Measurements from ENCODE around the gene VOPP1.
A peak's percentile ranks its signal among the peaks of the same experiment; 100 is the strongest.
"Not testable (repeated sequence)": the region's sequence is repeated elsewhere in the genome, so short reads cannot be mapped to it uniquely, and the experiment has no call there.

The VOPP1 gene, protein sequence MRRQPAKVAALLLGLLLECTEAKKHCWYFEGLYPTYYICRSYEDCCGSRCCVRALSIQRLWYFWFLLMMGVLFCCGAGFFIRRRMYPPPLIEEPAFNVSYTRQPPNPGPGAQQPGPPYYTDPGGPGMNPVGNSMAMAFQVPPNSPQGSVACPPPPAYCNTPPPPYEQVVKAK

DNA sequence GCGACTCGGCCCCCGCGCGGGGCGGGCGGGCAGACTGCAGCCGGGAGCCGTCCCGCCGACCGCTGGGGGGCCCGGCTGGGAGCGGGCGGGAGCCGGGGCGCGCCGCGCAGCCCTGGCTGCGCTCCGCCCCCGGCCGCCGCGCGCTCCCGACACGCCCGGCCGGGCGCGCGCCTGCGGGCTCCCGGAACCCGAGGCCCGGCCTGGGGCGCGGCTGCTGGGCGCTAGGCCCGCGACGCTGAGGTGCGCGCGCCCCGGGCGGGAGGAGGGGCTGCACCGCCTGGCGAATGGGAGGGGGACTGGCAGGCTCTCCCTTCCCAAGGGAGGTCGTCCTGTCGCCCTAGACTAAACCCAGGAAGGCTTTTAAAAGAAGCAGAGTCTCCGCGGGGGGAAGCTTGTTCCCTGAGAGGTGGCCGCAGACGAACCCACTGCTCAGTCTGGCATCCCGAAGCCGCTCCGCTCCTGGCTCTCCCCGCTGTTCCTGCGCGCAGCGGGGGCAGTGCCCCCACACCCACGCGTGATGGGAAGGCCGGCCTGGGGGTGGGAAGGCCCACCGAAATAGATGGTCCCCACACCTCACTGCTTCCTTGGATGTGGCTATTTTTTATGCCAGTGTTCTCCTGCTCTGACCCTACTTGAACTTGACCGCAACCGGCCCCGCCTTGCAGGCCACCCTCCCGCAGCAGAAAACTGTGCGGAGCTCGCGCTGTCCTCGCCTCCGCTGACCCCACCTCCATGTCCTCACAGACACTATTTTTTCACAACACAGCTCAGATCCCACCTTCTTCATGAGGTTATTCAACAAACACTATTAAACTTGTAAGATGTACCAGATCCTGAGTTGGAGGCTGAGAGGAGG, at the start of gene VOPP1:
VOPP1 (minus strand) TSS at position 125 of the 856 bp plus-strand sequence. CDS start 178 bp downstream, outside the sequence.
- DNase-seq (ENCODE audit: low read depth, low spot score) = peak; percentile 12

DNA sequence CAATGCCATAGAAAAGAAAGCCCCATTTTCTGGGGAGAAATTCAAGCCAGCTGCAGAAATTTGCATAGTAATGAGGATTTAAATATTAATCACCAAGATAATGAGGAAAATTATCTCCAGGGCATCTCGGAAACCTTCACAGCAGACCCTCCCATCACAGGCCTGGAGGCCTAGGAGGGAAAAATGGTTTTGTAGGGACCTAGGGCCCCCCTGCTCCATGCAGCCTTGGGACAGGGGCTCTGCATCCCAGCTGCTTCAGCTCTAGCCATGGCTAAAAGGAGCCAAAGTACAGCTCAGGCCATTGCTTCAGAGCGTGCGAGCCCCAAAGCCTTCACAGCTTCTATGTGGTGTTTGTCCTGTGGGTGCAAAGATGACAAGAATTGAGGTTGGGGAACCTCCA, 46.6 kb upstream of the VOPP1 start:
- no peak for DNase-seq (ENCODE audit: low read depth, low spot score)

- DNase-seq (ENCODE audit: low read depth, low spot score) = not testable (repeated sequence)
Measured at GRCh38 chr7:55614365-55615064, 42.2 kb upstream of the VOPP1 start.

DNA sequence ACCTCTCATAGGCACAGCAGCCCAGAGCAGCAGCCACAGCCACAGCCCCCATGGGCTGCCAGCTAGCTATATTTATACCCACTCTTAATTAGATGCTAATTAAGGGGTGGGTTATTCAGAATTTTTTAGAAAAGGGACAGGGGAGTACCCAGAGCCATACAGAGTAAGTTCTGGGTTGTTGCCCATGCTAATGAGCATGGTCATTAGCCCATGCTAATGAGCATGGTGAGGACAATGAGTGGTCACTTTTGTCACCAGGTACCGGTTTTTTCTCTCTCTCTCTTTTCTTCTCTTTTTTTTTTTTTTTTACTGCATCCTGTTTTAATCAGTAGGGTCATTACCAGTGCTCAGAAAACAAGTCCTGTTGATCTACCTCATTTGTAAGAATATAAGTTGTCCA, 37.4 kb upstream of the VOPP1 start:
- DNase-seq (ENCODE audit: low read depth, low spot score) = not testable (repeated sequence)

GRCh38 chr7:55605661-55606060, 33.4 kb upstream of the VOPP1 start:
- DNase-seq (ENCODE audit: low read depth, low spot score) = not testable (repeated sequence)

DNA sequence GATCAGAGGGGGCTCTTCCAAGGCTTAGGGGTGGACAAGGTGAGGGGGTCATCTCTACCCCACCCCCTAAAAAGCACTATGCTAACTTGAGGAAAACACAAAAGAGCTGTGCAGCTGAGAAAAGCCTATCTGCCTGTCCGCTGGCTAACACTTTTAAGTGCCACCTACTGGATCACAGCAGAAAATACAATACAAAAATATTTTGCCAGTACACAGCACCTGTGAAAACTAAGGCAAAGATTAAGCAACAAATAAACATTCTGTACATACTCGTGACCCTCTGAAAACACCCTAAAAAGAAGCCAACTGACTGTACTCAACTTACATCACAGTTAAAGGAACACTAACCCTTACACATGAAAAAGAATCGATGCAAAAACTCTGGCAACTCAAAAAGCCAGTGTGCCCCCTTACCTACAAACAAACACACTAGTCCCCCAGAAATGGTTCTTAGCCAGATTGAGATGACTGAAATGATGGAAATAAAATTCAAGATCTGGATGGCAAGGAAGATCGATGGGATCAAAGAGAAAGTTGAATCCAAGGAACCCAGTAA, 25.7 kb upstream of the VOPP1 start:
- DNase-seq (ENCODE audit: low read depth, low spot score) = not testable (repeated sequence)

GRCh38 chr7:55597214-55597739, 25.0 kb upstream of the VOPP1 start:
- not testable (repeated sequence) for DNase-seq (ENCODE audit: low read depth, low spot score)

DNA sequence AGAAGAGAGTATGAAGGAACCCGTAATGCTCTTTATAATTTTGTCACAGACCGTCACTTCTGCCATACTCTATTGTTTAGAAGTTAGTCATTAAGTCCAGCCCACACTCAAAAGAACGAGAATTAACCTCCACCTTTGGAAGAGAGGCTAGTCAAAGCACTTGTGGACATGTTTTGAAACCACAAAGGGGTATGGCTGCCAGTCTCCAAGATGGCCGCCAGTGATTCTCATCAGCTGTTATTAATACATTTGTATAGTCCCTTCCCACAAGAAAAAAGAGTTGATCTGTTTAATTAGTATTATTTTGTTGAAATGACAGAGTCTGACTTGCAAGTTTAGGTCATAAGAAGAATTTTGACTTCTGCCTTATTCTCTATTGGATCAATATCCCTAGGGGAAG, 23.2 kb upstream of the VOPP1 start:
- DNase-seq (ENCODE audit: low read depth, low spot score) = no peak

DNA sequence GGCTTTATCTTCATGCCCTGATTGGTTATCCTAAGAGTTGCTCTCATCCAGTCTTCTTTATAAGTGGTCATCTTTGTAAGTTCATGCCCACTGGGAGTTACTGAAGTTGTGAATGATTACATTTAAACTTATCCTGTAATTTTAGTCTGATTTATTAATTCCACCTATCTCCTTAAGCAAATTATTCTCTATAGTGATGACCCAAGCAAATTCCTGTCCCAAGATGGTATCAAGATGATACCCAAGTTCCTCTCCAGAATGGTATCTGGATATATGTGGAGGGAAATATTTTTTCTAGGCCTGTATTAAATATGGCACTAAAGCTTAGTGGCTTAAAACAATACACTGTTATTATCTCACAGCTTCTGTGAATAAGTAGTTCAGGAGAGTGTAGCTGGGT, 22.6 kb upstream of the VOPP1 start:
- no peak for DNase-seq (ENCODE audit: low read depth, low spot score)

GRCh38 chr7:55594414-55594813, 22.1 kb upstream of the VOPP1 start:
- DNase-seq (ENCODE audit: low read depth, low spot score) = no peak

DNA sequence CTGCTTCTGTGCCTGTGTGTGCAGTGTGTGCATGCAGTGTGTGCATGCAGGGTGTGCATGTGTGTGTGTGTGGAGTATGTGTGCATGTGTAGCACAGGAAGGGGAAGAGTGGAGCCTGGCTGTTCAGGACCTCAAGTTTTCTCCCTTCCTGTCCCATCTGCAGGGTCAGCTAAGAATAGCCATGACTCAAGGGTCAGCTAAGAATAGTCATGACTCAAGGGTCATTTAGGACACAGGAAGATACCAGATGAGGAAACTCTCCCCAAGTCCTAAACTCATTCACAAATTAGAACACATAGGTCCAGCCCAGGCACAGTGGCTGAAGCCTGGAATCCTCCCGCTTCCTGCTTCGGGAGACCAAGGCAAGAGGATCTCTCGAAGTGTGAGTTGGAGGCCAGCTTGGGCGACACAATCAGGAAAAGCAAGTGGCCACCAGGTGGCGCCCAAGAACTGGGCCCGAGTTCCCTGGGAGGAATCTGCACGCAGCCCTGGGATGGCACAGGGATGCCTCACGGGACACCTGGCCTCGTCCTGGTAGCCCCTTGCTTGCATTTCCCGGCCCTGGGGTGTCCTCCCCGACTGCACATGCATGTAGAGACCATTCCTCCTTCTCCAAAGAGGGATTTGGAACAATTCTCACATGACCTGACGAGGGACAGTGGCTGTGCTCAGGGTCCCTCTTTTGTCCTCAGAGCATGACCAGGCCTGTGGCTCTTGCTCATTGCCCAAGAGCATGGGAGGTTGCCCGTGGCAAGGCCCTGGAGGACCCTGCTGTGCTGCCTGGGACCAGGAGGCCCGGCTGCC, 21.4 kb upstream of the VOPP1 start:
- peak; percentile 39 for DNase-seq (ENCODE audit: low read depth, low spot score)

GRCh38 chr7:55593172-55593514, 20.8 kb upstream of the VOPP1 start:
- no peak for DNase-seq (ENCODE audit: low read depth, low spot score)

DNA sequence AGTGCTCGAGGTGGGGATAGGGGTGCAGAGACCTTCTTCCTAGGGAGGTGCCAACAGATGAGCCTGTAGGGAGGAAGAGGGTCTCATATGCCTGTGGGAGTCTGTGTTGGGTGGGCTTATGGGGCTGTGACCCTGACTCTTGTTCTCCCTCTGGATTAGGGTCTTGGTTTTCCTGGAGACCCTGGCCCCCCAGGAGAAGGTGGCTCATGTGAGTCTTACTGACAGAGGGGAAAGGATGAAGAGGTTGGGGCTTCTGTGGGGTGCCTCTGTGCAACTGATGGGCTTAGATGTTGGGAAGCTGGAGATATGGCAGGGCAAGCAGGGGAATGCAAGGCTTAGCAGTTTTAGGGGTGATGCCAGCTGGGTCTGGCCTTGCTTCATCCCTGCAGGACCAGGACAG, 20.2 kb upstream of the VOPP1 start:
- no peak for DNase-seq (ENCODE audit: low read depth, low spot score)

DNA sequence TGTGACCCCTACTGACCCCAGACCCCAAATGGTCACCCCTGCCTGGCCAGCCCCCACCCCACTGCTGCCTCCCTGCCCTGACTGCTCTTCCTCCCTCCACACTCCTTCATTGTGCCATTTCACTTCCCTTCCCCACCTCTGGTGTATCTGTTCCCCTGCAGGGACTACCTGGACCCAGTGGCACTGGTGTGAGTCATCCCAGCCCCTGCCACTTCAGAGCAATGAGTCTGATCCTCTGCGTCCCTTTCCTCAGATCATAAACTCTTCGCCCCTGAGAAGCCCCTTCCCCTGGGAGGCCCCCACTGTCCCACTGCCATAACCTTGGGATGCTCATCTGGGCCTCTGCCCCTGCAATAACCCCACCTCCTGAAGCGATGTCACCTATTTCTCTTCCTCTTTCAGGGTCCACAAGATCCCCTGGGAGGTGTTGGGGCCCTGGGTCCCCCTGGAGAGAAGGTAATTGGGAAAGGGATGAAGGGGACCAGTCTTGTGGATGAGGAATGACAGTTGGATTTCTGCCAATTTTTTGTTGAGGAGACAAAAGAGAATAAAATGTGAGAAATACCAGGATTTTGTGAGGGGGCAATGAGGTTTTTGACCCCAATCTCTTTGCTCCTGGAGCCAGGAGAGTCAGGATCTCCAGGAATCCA, 19.1 kb upstream of the VOPP1 start:
- DNase-seq (ENCODE audit: low read depth, low spot score) = no peak

DNA sequence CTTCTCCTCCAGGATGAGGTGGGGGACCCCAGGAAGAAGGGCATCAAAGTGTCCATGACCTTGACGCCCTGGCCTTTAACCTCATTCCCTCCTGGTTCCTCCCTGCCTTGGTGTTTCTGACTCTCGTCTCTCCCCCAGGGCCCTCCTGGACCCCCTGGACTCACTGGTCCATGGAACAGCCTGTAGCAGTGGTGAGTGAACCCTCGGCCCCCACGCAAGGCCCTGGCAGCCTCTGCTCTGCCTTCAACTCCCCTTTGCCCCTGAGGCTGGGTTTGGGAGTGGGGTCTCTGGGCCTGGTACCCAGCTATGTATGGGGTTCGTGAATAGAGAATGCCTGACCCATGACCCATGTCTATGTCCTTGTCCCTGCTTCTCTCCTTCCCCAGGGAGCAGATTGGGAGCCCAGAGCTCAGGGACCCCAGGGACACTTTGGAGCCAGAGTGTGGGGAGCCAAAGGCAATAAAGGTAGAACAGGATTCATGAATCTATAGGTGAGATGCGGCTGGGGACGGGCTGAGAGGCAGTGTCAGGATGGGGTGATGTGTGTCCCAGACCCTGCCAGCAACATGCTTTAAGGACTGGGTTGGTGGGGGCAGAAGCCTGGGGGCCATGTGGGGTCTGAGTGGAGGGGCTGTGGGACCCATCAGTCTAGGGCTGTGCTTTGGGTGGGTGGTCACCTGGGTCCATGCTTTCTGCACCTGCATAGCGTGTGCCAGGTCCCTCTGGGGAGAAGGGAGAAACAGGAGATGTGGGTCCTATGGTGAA, 18.4 kb upstream of the VOPP1 start:
- DNase-seq (ENCODE audit: low read depth, low spot score) = no peak

- no peak for DNase-seq (ENCODE audit: low read depth, low spot score)
Measured at GRCh38 chr7:55589905-55590304, 17.6 kb upstream of the VOPP1 start.

GRCh38 chr7:55588976-55589604, 16.8 kb upstream of the VOPP1 start:
- DNase-seq (ENCODE audit: low read depth, low spot score) = no peak

- DNase-seq (ENCODE audit: low read depth, low spot score) = no peak
Measured at GRCh38 chr7:55588379-55588699, 16.0 kb upstream of the VOPP1 start.

GRCh38 chr7:55587687-55588378, 15.5 kb upstream of the VOPP1 start:
- DNase-seq (ENCODE audit: low read depth, low spot score) = no peak
